PC-3 (cell line): ENCODE measurements around the gene CRTC3. TPM values are rescaled to one million over a fixed set of nuclear protein-coding genes. Genes with fewer than 3 reads are reported as not detected.

Source experiments
- ATAC-seq: fragments of 200-7000 bp; cut with Tn5 transposase; 2 replicates; pipeline ENCODE4 v1.9.1; 2020; ENCODE audit warnings: mild to moderate bottlenecking, moderate library complexity
- BruUV-seq: library from RNA; stranded (reverse); fragments of 400-500 nt; replicated peaks from 2 replicates; lab custom pipeline; 2021; lab: Mats Ljungman, UMichigan
- CTCF ChIA-PET: fragments of 300-600 bp; sonication (Branson Sonifier 250); formaldehyde crosslinking; loops from one replicate; lab custom pipeline; 2022; ENCODE audit warnings: antibody characterized with exemption; lab: Charles Lee
- POLR2A ChIA-PET: fragments of 300-600 bp; sonication (Branson Sonifier 250); formaldehyde crosslinking; loops from one replicate; lab custom pipeline; 2022; ENCODE audit warnings: antibody characterized with exemption; ENCODE audit not compliant: unreplicated experiment; lab: Charles Lee
- DNase-seq: peaks from one replicate; pipeline ENCODE4 v3.0.0-alpha.2; 2015
- H2AFZ ChIP-seq: fragments of 300-600 bp; sonication (generic); 2 replicates; pipeline ENCODE4 v1.6.0; 2016; ENCODE audit warnings: antibody characterized with exemption, low read length
- H3F3A ChIP-seq: fragments of 300-600 bp; sonication (generic); one replicate; pipeline ENCODE4 v1.6.0; 2017; ENCODE audit warnings: antibody characterized with exemption, low read length, control low read depth, mild to moderate bottlenecking; ENCODE audit not compliant: unreplicated experiment
- H3K27ac ChIP-seq: fragments of 300-600 bp; sonication (generic); 2 replicates; pipeline ENCODE4 v1.5.1; 2016; ENCODE audit warnings: mild to moderate bottlenecking, low read length
- H3K27me3 ChIP-seq: fragments of 300-600 bp; sonication (generic); 2 replicates; pipeline ENCODE4 v1.6.1; 2016; ENCODE audit warnings: low read length, mixed read lengths
- H3K36me3 ChIP-seq: fragments of 300-600 bp; sonication (generic); 2 replicates; pipeline ENCODE4 v1.6.1; 2016; ENCODE audit warnings: low read depth, mixed run types, low read length, mixed read lengths
- H3K4me1 ChIP-seq: fragments of 300-600 bp; sonication (generic); 2 replicates; pipeline ENCODE4 v1.5.1; 2016; ENCODE audit warnings: low read length; ENCODE audit not compliant: insufficient read depth
- H3K4me2 ChIP-seq: fragments of 300-600 bp; sonication (generic); 2 replicates; pipeline ENCODE4 v1.6.0; 2016; ENCODE audit warnings: low read length
- H3K4me3 ChIP-seq: fragments of 300-600 bp; sonication (generic); 2 replicates; pipeline ENCODE4 v1.5.1; 2016; ENCODE audit warnings: mild to moderate bottlenecking, low read length, mixed read lengths
- H3K79me2 ChIP-seq: fragments of 300-600 bp; sonication (generic); 2 replicates; pipeline ENCODE4 v1.6.1; 2017; ENCODE audit warnings: low read length, mixed read lengths
- H3K9ac ChIP-seq: fragments of 300-600 bp; sonication (generic); 2 replicates; pipeline ENCODE4 v1.6.0; 2016; ENCODE audit warnings: mild to moderate bottlenecking, low read length
- H3K9me2 ChIP-seq: fragments of 300-600 bp; sonication (generic); replicated peaks from 2 replicates; pipeline ENCODE4 v1.6.1; 2016; ENCODE audit warnings: mixed run types, low read length, mixed read lengths
- H3K9me3 ChIP-seq: fragments of 300-600 bp; sonication (generic); 2 replicates; pipeline ENCODE4 v1.6.1; 2016; ENCODE audit warnings: low read length, mixed read lengths
- H4K20me1 ChIP-seq: fragments of 300-600 bp; sonication (generic); 2 replicates; pipeline ENCODE4 v1.6.1; 2016; ENCODE audit warnings: low read length, mixed read lengths
- CTCF ChIP-seq: fragments of 300-600 bp; sonication (generic); conservative IDR thresholded peaks from 2 replicates; pipeline ENCODE4 v1.5.1; 2017; ENCODE audit warnings: antibody characterized with exemption, low read depth, mild to moderate bottlenecking, low read length
- EZH2 ChIP-seq: fragments of 300-600 bp; sonication (generic); IDR thresholded peaks from one replicate; pipeline ENCODE4 v1.6.1; 2017; ENCODE audit warnings: antibody characterized with exemption, mild to moderate bottlenecking, low read length; ENCODE audit not compliant: unreplicated experiment
- EZH2phosphoT487 ChIP-seq: fragments of 300-600 bp; sonication (generic); IDR thresholded peaks from 2 replicates; pipeline ENCODE4 v1.6.1; 2018; ENCODE audit warnings: mild to moderate bottlenecking, antibody characterized with exemption, low read length, borderline replicate concordance
- intact Hi-C: fragments of 100-400 bp; cut with micrococcal nuclease; formaldehyde crosslinking; loops from 2 replicates; pipeline ENCODE4 v1.9.0; 2023
- total RNA-seq: library from RNA; depleted of rRNA; stranded (reverse); fragments of >200 nt; gene quantifications from 2 replicates; pipeline ENCODE4 v1.2.3, GENCODE V29; 2014

The CRTC3 gene
- total RNA-seq, 1 experiment from 2014 or later: 12.4 TPM

DNA sequence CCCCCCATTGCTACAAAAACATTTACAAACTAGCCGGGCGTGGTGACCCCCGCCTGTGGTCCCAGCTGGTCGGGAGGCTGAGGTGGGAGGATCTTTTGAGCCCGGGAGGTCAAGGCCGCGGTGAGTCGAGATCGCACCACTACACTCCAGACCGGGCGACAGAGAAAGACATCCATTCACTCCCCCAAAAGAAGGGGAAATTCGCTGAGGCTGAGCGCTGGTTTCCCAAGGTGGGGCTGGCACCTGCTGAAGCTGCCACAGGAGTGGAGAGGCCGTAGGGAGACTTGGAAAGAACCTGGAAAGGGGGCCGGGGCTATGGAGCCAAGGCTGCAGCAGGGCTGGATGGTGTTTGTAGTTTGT lies 732 bp upstream of the CRTC3 start:
- Histone ChIP-seq H3K4me3 (peak overlapping the region; percentile 81), H3K36me3 (no peaks in the 10 kb centered on the region), H3K4me1 (peaks cover 15% of the 10 kb centered on the region), H3K9me3 (no peaks in the 10 kb centered on the region), H3K27me3 (no peaks in the 10 kb centered on the region), H4K20me1 (no peaks in the 10 kb centered on the region), H2AFZ (peak overlapping the region; percentile 99), H3K27ac (no peak overlapping the region), H3F3A (no peaks in the 10 kb centered on the region), H3K79me2 (peaks cover 32% of the 10 kb centered on the region), H3K9me2 (no peaks in the 10 kb centered on the region), H3K9ac (peak overlapping the region; percentile 55), H3K4me2 (peak overlapping the region; percentile 97)
- CTCF ChIA-PET: no interaction called here
- BruUV-seq: no TSS peak
- intact Hi-C loops: no loop called here
- ATAC-seq: no peak
- POLR2A ChIA-PET: interaction anchor here (0.6 kb wide), 2 partner anchors 10 to 42 kb away, joined by 3 to 14 read pairs; no protein-coding TSS in a partner anchor
- no peak for TF ChIP-seq CTCF
- TF ChIP-seq EZH2phosphoT487: no peak
- no peak for TF ChIP-seq EZH2
- no peak for DNase-seq

GRCh38 chr15:90530250-90531051 lies 728 bp downstream of the CRTC3 start:
- H3K27me3 ChIP-seq: no peaks in the 10 kb centered on the region
- no peak overlapping the region for H3K27ac ChIP-seq
- BruUV-seq: no TSS peak
- no peaks in the 10 kb centered on the region for H3F3A ChIP-seq
- H3K4me2 ChIP-seq: peak overlapping the region; percentile 84
- peak overlapping the region; percentile 78 for H2AFZ ChIP-seq
- H4K20me1 ChIP-seq: no peaks in the 10 kb centered on the region
- H3K9ac ChIP-seq: peak overlapping the region; percentile 55
- H3K4me3 ChIP-seq: peak overlapping the region; percentile 85
- peak; percentile 45 for ATAC-seq
- H3K36me3 ChIP-seq: no peaks in the 10 kb centered on the region
- intact Hi-C loops: loop anchor here (2.0 kb wide), 1 partner anchor 64 kb away; no protein-coding TSS in a partner anchor
- H3K9me3 ChIP-seq: no peaks in the 10 kb centered on the region
- ChIA-PET CTCF (no interaction called here), POLR2A (interaction anchor here (0.7 to 0.9 kb wide), 4 partner anchors 11 to 168 kb away, joined by 3 to 4 read pairs (median 4); no protein-coding TSS in a partner anchor)
- peaks cover 15% of the 10 kb centered on the region for H3K4me1 ChIP-seq
- peak; percentile 62 for DNase-seq
- H3K9me2 ChIP-seq: no peaks in the 10 kb centered on the region
- H3K79me2 ChIP-seq: peaks cover 44% of the 10 kb centered on the region
- TF ChIP-seq EZH2 (no peak), EZH2phosphoT487 (no peak), CTCF (no peak)

DNA sequence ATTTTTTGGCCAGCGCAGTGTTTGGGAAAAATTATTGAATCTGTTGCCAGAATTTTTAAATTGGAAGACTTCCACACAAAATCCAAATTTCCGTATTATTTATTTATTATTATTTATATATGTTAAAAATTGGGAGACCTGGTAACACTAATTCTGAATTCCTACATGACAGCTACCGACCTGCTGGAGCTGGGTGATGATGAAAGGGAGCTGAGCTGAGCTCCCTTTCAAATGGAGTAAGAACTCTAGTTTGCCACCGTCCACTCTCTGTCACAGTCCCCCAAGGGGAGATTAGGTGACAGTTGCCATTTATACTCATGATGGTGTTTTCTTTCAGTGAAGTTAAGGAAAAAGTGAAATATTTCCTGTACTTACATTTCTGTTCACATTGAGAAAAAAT lies 1.4 kb downstream of the CRTC3 start:
- H3F3A ChIP-seq: no peaks in the 10 kb centered on the region
- H3K9me2 ChIP-seq: no peaks in the 10 kb centered on the region
- ATAC-seq (no peak), DNase-seq (no peak)
- H3K27me3 ChIP-seq: no peaks in the 10 kb centered on the region
- no peak overlapping the region for H3K27ac ChIP-seq
- CTCF ChIA-PET: no interaction called here
- no peaks in the 10 kb centered on the region for H3K9me3 ChIP-seq
- H3K79me2 ChIP-seq: peaks cover 49% of the 10 kb centered on the region
- no peaks in the 10 kb centered on the region for H4K20me1 ChIP-seq
- no peak for TF ChIP-seq CTCF
- TF ChIP-seq EZH2phosphoT487: no peak
- no peak for TF ChIP-seq EZH2
- no TSS peak for BruUV-seq
- peak overlapping the region; percentile 85 for H3K4me3 ChIP-seq
- intact Hi-C loops: loop anchor here (2.0 kb wide), 1 partner anchor 64 kb away; no protein-coding TSS in a partner anchor
- peak overlapping the region; percentile 84 for H3K4me2 ChIP-seq
- H2AFZ ChIP-seq: no peak overlapping the region
- peaks cover 15% of the 10 kb centered on the region for H3K4me1 ChIP-seq
- no peak overlapping the region for H3K9ac ChIP-seq
- H3K36me3 ChIP-seq: no peaks in the 10 kb centered on the region
- POLR2A ChIA-PET: interaction anchor here (0.7 to 0.8 kb wide), 3 partner anchors 11 to 169 kb away, joined by 3 to 4 read pairs (median 4); no protein-coding TSS in a partner anchor
